ENCODE data around the gene IPO7. TPM values are rescaled to one million over a fixed set of nuclear protein-coding genes. Genes with fewer than 3 reads are reported as not detected.
A peak's percentile ranks its signal among the peaks of the same experiment; 100 is the strongest.
"Not testable (repeated sequence)": the region's sequence is repeated elsewhere in the genome, so short reads cannot be mapped to it uniquely, and the experiment has no call there.

Gene IPO7
- total and polyA plus RNA-seq, 7 donors: 110 to 355 (median 258) TPM

GRCh38 chr11:9396752-9397151, 12.3 kb downstream of the IPO7 start:
- Histone ChIP-seq H3K27ac (no peak overlapping the region), H3K4me1 (peaks cover 30% of the 10 kb centered on the region), H3K27me3 (ENCODE audit: insufficient read depth in 3 of 3, low read length in 2 of 3) (no peaks in the 10 kb centered on the region), H3K9me3 (no peaks in the 10 kb centered on the region), H3K4me3 (no peak overlapping the region), H3K36me3 (ENCODE audit: insufficient read depth in 1 of 2, low read depth in 1 of 2) (peaks cover 0 to 20% of the 10 kb centered on the region in 2 donors)
- intact Hi-C loops (cut with DNase I): no loop called here
- TF ChIP-seq, protein P1, sequence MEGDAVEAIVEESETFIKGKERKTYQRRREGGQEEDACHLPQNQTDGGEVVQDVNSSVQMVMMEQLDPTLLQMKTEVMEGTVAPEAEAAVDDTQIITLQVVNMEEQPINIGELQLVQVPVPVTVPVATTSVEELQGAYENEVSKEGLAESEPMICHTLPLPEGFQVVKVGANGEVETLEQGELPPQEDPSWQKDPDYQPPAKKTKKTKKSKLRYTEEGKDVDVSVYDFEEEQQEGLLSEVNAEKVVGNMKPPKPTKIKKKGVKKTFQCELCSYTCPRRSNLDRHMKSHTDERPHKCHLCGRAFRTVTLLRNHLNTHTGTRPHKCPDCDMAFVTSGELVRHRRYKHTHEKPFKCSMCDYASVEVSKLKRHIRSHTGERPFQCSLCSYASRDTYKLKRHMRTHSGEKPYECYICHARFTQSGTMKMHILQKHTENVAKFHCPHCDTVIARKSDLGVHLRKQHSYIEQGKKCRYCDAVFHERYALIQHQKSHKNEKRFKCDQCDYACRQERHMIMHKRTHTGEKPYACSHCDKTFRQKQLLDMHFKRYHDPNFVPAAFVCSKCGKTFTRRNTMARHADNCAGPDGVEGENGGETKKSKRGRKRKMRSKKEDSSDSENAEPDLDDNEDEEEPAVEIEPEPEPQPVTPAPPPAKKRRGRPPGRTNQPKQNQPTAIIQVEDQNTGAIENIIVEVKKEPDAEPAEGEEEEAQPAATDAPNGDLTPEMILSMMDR (IDR thresholded peaks at IDR 0.05): no peak
- ATAC-seq (no peak), DNase-seq (no peak)
- WGBS, 3 donors: 93 to 99% (median 97%) methylated on average over 3 of the region's 3 CpGs

DNA sequence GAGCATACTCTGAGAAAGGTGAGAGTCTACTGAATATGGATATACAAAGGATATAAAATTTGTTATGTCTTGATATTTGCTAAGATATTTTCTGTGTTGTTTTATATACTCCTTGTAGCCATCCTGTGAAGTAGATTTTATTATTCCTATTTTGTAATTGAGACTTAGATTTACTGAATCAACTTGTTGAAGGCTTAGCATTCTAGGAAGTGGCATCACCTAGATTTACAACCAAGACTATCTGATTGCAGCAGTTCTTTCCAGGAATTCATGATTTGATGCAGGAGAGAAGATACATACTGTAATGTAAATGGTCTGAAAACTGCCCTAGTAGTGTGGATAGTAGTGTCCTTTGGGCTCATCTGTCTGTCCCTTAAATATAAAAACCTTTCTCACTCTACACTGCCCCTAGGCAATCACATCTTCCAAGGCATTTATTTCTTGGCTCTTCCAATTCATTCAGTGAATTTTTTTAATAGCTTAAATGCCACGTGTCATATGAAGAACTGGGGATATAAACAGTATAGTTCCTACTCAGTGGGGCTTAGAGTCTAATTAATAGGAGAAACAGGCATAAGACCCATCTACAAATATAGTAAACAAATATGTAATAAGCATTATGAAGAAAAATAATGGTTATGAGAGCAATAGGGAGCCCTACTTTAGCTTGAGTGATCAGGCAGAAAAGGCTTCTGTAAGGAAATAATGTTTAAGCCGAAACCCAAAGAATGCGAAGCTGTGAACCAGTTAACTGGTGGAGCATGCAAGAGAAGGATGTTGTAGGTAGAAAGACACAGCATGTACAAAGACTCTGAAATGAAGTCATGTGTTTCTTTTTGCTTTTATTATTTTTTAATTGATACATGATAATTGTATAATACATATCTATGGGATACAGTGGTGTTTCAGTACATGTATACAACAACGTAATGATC, 13.6 kb downstream of the IPO7 start:
- Histone ChIP-seq H3K9me3 (no peaks in the 10 kb centered on the region), H3K27ac (no peak overlapping the region), H3K36me3 (ENCODE audit: insufficient read depth in 1 of 2, low read depth in 1 of 2) (peaks cover 0 to 10% of the 10 kb centered on the region in 2 donors), H3K4me3 (no peak overlapping the region), H3K4me1 (peaks cover 28% of the 10 kb centered on the region), H3K27me3 (ENCODE audit: insufficient read depth in 3 of 3, low read length in 2 of 3) (no peaks in the 10 kb centered on the region)
- 72 to 74% (median 73%) methylated on average over 4 of the region's 4 CpGs for WGBS, 3 donors
- intact Hi-C loops (cut with DNase I): no loop called here
- ATAC-seq: peak in 1 of 4 donors; percentile 36
- TF ChIP-seq, protein P1 (IDR thresholded peaks at IDR 0.05): no peak
- DNase-seq: no peak

- no peak for DNase-seq
- intact Hi-C loops (cut with DNase I): no loop called here
- Histone ChIP-seq H3K27ac (no peak overlapping the region), H3K36me3 (ENCODE audit: insufficient read depth in 1 of 2, low read depth in 1 of 2) (peaks cover 0 to 17% of the 10 kb centered on the region in 2 donors), H3K27me3 (ENCODE audit: insufficient read depth in 3 of 3, low read length in 2 of 3) (no peaks in the 10 kb centered on the region), H3K4me3 (no peak overlapping the region), H3K9me3 (no peaks in the 10 kb centered on the region), H3K4me1 (peaks cover 21% of the 10 kb centered on the region)
- ATAC-seq: no peak
- TF ChIP-seq, protein P1 (IDR thresholded peaks at IDR 0.05): no peak
Measured at GRCh38 chr11:9399466-9399865, 15.0 kb downstream of the IPO7 start.

DNA sequence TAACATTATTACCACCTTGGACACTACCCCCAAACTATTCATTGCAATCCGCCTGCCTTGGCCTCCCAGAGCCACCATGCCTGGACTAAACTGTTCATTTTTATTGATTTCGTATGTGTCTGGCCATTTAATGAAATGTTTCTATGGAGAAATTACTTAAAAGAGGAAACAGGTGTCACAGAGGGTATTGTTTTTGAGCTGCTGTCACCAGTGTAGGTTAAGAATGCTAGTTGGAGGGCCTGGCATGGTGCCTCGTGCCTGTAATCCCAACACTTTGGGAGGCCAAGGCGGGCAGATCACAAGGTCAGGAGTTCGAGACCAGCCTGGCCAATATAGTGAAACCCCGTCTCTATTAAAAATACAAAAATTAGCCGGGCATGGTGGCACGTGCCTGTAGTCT, 17.4 kb downstream of the IPO7 start:
- H3K27me3 ChIP-seq (ENCODE audit: insufficient read depth in 3 of 3, low read length in 2 of 3); DNase-seq: not testable (repeated sequence)

DNA sequence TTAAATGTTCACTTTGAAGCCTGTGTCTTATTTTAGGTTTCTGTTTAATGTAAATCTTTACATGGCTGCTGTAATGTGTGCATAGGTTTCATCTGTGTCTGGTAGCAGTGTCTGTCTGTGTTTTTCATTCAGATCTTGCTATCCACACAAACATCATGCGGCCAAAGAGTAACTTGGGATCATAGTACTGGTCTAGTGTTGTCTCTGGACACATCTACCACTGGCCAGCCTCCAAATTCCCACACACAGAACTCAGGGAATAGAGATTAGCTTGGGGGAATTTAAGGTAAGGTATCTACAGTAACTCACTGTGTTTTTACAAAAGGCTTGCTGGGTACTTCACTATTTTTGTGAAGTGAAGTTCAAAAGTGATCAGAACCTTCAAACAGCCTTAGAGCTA, 44.3 kb downstream of the IPO7 start:
- DNase-seq (no peak), ATAC-seq (no peak)
- Histone ChIP-seq H3K4me3 (no peak overlapping the region), H3K27me3 (ENCODE audit: insufficient read depth in 3 of 3, low read length in 2 of 3) (no peaks in the 10 kb centered on the region), H3K4me1 (no peaks in the 10 kb centered on the region), H3K27ac (no peak overlapping the region), H3K36me3 (ENCODE audit: insufficient read depth in 1 of 2, low read depth in 1 of 2) (peaks cover 25 to 100% of the 10 kb centered on the region in 2 donors), H3K9me3 (no peaks in the 10 kb centered on the region)
- 75 to 83% (median 77%) methylated on average over 1 of the region's 1 CpG for WGBS, 3 donors
- intact Hi-C loops (cut with DNase I): loop anchor here in 1 of 2 donors (5.0 kb wide), 1 partner anchor 59 kb away; no protein-coding TSS in a partner anchor
- TF ChIP-seq, protein P1 (IDR thresholded peaks at IDR 0.05): no peak

More for the DNA sequence above, 17.4 kb downstream of the IPO7 start:
- H3K9me3 ChIP-seq; ATAC-seq; H3K27ac ChIP-seq; H3K4me3 ChIP-seq; intact Hi-C loops (cut with DNase I): not testable (repeated sequence)
- peaks cover 15% of the 10 kb centered on the region for H3K4me1 ChIP-seq
- H3K36me3 ChIP-seq (ENCODE audit: insufficient read depth in 1 of 2, low read depth in 1 of 2): peaks cover 0 to 37% of the 10 kb centered on the region in 2 donors
- WGBS, 3 donors: 70 to 77% (median 73%) methylated on average over 7 to 8 of the region's 8 CpGs

Data from psoas muscle (tissue), 8 donors.